Upper lobe of left lung (tissue), 4 donors: ENCODE results near the gene S100A2.

Experiments
- CTCF ChIP-seq, 6 experiments: fragments of 450-650 bp in 4 of 6; fragments of 200-600 bp in 2 of 6; sonication (generic) in 2 of 6; IDR thresholded peaks; one replicate each; pipeline ENCODE4 v1.5.1; 2016 to 2019; ENCODE audit warnings: antibody characterized with exemption in 6 of 6
- EP300 ChIP-seq, 4 donors: sonication (generic); formaldehyde crosslinking; IDR thresholded peaks; one replicate each; pipeline ENCODE4 v1.5.1; 2017; ENCODE audit warnings: antibody characterized with exemption in 4 of 4, control low read depth in 2 of 4

- TF ChIP-seq EP300 (IDR thresholded peaks at IDR 0.05) (no peak), CTCF (IDR thresholded peaks at IDR 0.05) (no peak)
Measured at GRCh38 chr1:153540394-153541361, 25.0 kb downstream of the S100A2 start, which contains the start of gene S100A5.
